SK-N-SH treated with all-trans-retinoic acid at 6 μM for 48 hours (cell line): ENCODE data around the gene AP1B1.
A peak's percentile ranks its signal among the peaks of the same experiment; 100 is the strongest.

Experiments
- ATAC-seq: fragments of 200-7000 bp; cut with Tn5 transposase; 3 replicates; pipeline ENCODE4 v1.9.1; 2020; ENCODE audit warnings: mild to moderate bottlenecking, moderate library complexity
- ARNTL ChIP-seq: fragments of 450-650 bp; formaldehyde crosslinking; IDR thresholded peaks from 2 replicates; pipeline ENCODE4 v1.5.0; 2020; ENCODE audit warnings: low read depth, mild to moderate bottlenecking, moderate library complexity, borderline replicate concordance
- CREB5 ChIP-seq: fragments of 250-450 bp; sonication (Bioruptor Pico); IDR thresholded peaks from 2 replicates; pipeline ENCODE4 v1.5.1; 2020; ENCODE audit warnings: low read depth, mild to moderate bottlenecking, moderate library complexity
- CSDC2 ChIP-seq: fragments of 250-450 bp; sonication (Bioruptor Pico); IDR thresholded peaks from 2 replicates; pipeline ENCODE4 v1.5.0; 2020; ENCODE audit warnings: mild to moderate bottlenecking, moderate library complexity
- CSRNP3 ChIP-seq: fragments of 250-450 bp; sonication (Bioruptor Pico); IDR thresholded peaks from 2 replicates; pipeline ENCODE4 v1.5.1; 2021; ENCODE audit warnings: mild to moderate bottlenecking, moderate library complexity
- ESRRG ChIP-seq: fragments of 250-450 bp; sonication (Bioruptor Pico); IDR thresholded peaks from 2 replicates; pipeline ENCODE4 v1.6.1; 2021; ENCODE audit warnings: mild to moderate bottlenecking
- GLIS3 ChIP-seq: fragments of 250-450 bp; sonication (Bioruptor Pico); IDR thresholded peaks from 2 replicates; pipeline ENCODE4 v1.5.0; 2020; ENCODE audit warnings: mild to moderate bottlenecking, moderate library complexity
- ISL1 ChIP-seq: fragments of 250-450 bp; sonication (Bioruptor Pico); IDR thresholded peaks from 2 replicates; pipeline ENCODE4 v2.1.2; 2022; ENCODE audit warnings: mild to moderate bottlenecking, moderate library complexity
- OSR1 ChIP-seq: fragments of 250-450 bp; sonication (Bioruptor Pico); IDR thresholded peaks from 2 replicates; pipeline ENCODE4 v1.8.0; 2022; ENCODE audit warnings: moderate library complexity, mild to moderate bottlenecking, inconsistent platforms
- POU6F1 ChIP-seq: fragments of 250-450 bp; sonication (Bioruptor Pico); IDR thresholded peaks from 2 replicates; pipeline ENCODE4 v1.8.0; 2021; ENCODE audit warnings: low read depth, mild to moderate bottlenecking, moderate library complexity, borderline replicate concordance
- PPARA ChIP-seq: fragments of 250-450 bp; sonication (Bioruptor Pico); IDR thresholded peaks from 2 replicates; pipeline ENCODE4 v1.5.0; 2020; ENCODE audit warnings: mild to moderate bottlenecking, borderline replicate concordance
- RARB ChIP-seq: fragments of 250-450 bp; sonication (Bioruptor Pico); IDR thresholded peaks from 2 replicates; pipeline ENCODE4 v1.8.0; 2021; ENCODE audit warnings: mild to moderate bottlenecking, moderate library complexity
- SNAI2 ChIP-seq: fragments of 250-450 bp; sonication (Bioruptor Pico); IDR thresholded peaks from 2 replicates; pipeline ENCODE4 v1.5.0; 2020; ENCODE audit warnings: mild to moderate bottlenecking, moderate library complexity
- TCF4 ChIP-seq: fragments of 250-450 bp; sonication (Bioruptor Pico); IDR thresholded peaks from 2 replicates; pipeline ENCODE4 v1.8.0; 2021; ENCODE audit warnings: mild to moderate bottlenecking, moderate library complexity, borderline replicate concordance
- TOX ChIP-seq: fragments of 250-450 bp; sonication (Bioruptor Pico); IDR thresholded peaks from 2 replicates; pipeline ENCODE4 v1.8.0; 2021; ENCODE audit warnings: mild to moderate bottlenecking, moderate library complexity, borderline replicate concordance
- ZC3H10 ChIP-seq: fragments of 250-450 bp; sonication (Bioruptor Pico); IDR thresholded peaks from 2 replicates; pipeline ENCODE4 v1.5.1; 2021; ENCODE audit warnings: mild to moderate bottlenecking, moderate library complexity
- ZFP3 ChIP-seq: fragments of 250-450 bp; sonication (Bioruptor Pico); IDR thresholded peaks from 2 replicates; pipeline ENCODE4 v1.5.0; 2020; ENCODE audit warnings: mild to moderate bottlenecking, moderate library complexity
- ZFP30 ChIP-seq: fragments of 450-650 bp; formaldehyde crosslinking; IDR thresholded peaks from 2 replicates; pipeline ENCODE4 v1.5.0; 2022; ENCODE audit warnings: mild to moderate bottlenecking, moderate library complexity
- ZNF565 ChIP-seq: fragments of 450-650 bp; formaldehyde crosslinking; conservative IDR thresholded peaks from 2 replicates; pipeline ENCODE4 v1.5.0; 2020; ENCODE audit warnings: low read depth, mild to moderate bottlenecking, moderate library complexity
- ZNF8 ChIP-seq: fragments of 450-650 bp; formaldehyde crosslinking; IDR thresholded peaks from 2 replicates; pipeline ENCODE4 v1.5.0; 2020; ENCODE audit warnings: mild to moderate bottlenecking, moderate library complexity
- TF ChIP-seq, protein P1 (sequence below): fragments of 250-450 bp; sonication (Bioruptor Pico); IDR thresholded peaks from 2 replicates; pipeline ENCODE4 v1.8.0; 2020; ENCODE audit warnings: mild to moderate bottlenecking, moderate library complexity, borderline replicate concordance

The AP1B1 gene

DNA sequence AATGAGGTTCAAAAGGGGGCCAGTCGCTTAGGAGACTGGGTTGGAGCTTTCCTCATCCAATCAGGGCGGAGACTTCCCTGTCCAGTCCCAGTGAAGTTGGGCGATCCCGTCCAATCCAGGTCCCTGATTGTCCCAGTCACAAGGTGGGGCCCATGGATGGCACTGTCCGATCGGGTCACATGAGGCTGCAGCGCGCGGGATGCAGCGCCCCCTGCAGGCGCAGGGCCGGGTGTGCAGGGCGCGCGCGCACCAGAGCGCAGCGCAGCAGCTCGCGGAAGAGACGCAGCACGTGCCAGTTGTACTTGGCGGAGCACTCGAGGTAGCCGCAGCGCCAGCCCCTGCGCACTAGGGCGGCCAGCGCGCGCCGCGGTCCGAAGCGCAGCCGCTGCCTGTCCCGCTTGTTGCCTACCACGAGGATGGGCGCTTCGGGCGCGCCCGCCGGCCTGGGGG is 75.2 kb downstream of the AP1B1 start:
- 0 out of 3 replicates have a peak, but pooled peaks have one; percentile 2 for ATAC-seq
- TF ChIP-seq CREB5 (CRISPR knock-in tag) (no peak), ZNF8 (CRISPR knock-in tag) (no peak), ZFP30 (CRISPR knock-in tag) (no peak), SNAI2 (no peak), RARB (no peak), ZC3H10 (no peak)

- ATAC-seq: no peak
- TF ChIP-seq ZC3H10: no peak
- no peak for TF ChIP-seq ZFP3 (CRISPR knock-in tag)
- no peak for TF ChIP-seq ISL1 (CRISPR knock-in tag)
- TF ChIP-seq POU6F1 (CRISPR knock-in tag): no peak
- no peak for TF ChIP-seq ESRRG (CRISPR knock-in tag)
Measured at GRCh38 chr22:29312218-29313125, 75.9 kb downstream of the AP1B1 start.

- no peak for TF ChIP-seq ZNF565 (CRISPR knock-in tag)
- TF ChIP-seq RARB: no peak
- TF ChIP-seq PPARA (CRISPR knock-in tag): no peak
- no peak for TF ChIP-seq OSR1
- TF ChIP-seq CSDC2 (CRISPR knock-in tag): no peak
- no peak for TF ChIP-seq GLIS3 (CRISPR knock-in tag)
- TF ChIP-seq TCF4 (CRISPR knock-in tag): no peak
- no peak for TF ChIP-seq TOX (CRISPR knock-in tag)
- no peak for TF ChIP-seq CREB5 (CRISPR knock-in tag)
- no peak for TF ChIP-seq ZFP30 (CRISPR knock-in tag)
- no peak for TF ChIP-seq ARNTL (CRISPR knock-in tag)
- no peak for TF ChIP-seq ISL1 (CRISPR knock-in tag)
- TF ChIP-seq, protein P1, sequence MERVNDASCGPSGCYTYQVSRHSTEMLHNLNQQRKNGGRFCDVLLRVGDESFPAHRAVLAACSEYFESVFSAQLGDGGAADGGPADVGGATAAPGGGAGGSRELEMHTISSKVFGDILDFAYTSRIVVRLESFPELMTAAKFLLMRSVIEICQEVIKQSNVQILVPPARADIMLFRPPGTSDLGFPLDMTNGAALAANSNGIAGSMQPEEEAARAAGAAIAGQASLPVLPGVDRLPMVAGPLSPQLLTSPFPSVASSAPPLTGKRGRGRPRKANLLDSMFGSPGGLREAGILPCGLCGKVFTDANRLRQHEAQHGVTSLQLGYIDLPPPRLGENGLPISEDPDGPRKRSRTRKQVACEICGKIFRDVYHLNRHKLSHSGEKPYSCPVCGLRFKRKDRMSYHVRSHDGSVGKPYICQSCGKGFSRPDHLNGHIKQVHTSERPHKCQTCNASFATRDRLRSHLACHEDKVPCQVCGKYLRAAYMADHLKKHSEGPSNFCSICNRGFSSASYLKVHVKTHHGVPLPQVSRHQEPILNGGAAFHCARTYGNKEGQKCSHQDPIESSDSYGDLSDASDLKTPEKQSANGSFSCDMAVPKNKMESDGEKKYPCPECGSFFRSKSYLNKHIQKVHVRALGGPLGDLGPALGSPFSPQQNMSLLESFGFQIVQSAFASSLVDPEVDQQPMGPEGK (CRISPR knock-in tag): no peak
- TF ChIP-seq ZNF8 (CRISPR knock-in tag): no peak
- no peak for TF ChIP-seq SNAI2
- no peak for TF ChIP-seq ZFP3 (CRISPR knock-in tag)
- no peak for TF ChIP-seq CSRNP3 (CRISPR knock-in tag)
- ATAC-seq: no peak
Measured at GRCh38 chr22:29311464-29312217, 76.7 kb downstream of the AP1B1 start.
